ENCODE measurements around the gene HOOK2.
"Not testable (repeated sequence)": the region's sequence is repeated elsewhere in the genome, so short reads cannot be mapped to it uniquely, and the experiment has no call there.

Gene HOOK2, protein sequence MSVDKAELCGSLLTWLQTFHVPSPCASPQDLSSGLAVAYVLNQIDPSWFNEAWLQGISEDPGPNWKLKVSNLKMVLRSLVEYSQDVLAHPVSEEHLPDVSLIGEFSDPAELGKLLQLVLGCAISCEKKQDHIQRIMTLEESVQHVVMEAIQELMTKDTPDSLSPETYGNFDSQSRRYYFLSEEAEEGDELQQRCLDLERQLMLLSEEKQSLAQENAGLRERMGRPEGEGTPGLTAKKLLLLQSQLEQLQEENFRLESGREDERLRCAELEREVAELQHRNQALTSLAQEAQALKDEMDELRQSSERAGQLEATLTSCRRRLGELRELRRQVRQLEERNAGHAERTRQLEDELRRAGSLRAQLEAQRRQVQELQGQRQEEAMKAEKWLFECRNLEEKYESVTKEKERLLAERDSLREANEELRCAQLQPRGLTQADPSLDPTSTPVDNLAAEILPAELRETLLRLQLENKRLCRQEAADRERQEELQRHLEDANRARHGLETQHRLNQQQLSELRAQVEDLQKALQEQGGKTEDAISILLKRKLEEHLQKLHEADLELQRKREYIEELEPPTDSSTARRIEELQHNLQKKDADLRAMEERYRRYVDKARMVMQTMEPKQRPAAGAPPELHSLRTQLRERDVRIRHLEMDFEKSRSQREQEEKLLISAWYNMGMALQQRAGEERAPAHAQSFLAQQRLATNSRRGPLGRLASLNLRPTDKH

DNA sequence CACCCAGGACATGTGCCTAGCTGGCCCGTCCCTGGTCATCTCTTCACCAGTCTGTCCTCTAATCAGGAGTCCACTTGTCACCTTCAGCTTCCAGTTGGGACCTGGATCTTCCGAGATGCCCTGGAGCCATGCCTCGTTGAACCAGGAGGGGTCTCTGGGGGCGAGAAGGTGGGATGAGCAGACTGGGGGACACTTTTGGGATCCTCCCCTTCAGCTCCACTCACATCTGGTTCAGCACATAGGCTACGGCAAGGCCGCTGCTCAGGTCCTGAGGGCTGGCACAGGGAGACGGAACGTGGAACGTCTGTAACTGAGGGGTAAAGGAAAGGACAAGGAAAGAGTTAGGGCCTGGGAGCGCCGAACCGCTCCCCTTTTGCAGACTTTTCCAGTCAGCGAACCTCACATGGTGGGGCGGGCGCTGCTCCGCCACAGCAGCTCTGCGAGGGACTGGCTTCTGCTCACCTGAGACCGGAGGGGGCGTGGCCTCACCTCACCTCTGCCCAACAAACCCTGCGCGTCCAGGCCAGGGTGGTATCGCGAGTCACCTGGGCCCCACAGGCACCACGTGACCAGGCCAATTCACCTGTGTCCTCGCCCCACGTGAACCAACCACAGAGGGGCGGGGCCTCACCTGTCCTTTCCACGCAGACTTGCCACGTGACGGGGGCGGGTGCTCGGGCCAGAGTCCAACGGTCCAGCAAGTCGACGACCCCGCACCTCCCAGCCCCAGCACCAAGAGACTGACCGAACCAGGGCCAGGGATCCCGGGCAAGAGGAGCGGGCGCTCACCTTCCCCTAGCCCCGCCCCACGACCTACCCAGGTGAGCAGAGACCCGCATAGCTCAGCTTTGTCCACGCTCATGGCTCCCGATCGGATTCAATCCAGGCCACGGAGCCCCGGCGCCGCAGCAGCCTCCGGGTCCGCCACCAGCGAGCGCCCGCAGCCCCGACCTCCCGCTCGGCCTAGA is at the start of gene HOOK2:
Gene HOOK2, minus strand, starts transcription at position 965 of the 968 bp plus-strand sequence. Its CDS starts 103 bp downstream, at position 862.
- DNase-seq = no peak

DNA sequence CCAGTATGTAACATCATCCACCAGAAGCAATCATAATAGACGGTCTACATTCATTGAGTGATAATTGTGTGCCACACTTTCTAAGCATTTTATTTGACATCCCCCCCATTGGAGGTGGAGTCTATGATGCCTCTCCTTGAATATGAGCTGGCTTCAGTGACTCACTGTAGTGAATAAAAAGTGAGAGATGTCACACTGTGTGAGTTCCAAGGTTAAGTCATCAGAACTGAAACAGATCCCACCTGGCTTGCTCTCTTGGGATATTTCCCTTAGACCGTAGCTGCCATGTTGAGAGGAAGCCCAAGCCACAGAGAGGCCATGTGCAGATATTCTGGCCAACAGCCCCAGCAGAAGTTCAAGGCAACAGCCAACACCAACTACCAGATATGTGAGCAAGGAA is 46.4 kb upstream of the HOOK2 start:
- no peak for DNase-seq

DNA sequence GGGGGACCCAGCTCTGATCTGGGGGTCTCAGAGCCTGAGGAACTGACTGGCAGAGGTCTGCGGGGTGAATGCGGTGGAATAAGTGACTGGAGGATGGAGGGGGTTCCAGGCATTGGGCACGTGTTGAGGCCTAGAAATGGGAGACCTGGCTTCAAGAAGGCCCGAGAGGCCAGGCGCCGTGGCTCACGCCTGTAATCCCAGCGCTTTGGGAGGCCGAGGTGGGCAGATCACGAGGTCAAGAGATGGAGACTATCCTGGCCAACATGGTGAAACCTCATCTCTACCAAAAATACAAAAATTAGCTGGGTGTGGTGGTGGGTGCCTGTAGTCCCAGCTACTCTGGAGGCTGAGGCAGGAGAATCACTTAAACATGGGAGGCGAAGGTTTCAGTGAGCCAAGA is 42.5 kb upstream of the HOOK2 start:
- DNase-seq = not testable (repeated sequence)

DNA sequence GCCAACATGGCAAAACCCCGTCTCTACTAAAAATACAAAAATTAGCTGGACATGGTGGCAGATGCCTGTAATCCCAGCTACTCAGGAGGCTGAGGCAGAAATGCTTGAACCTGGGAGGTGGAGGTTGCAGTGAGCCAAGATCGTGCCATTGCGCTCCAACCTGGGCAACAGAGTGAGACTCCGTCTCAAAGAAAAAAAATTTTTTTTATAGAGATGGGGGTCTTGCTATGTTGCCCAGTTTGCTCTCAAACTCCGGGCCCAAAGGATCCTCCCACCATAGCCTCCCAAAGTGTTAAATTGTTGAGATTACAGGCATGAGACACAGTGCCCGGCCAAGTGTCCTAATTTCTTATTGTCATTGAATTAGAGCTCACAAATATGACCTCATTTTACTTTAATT is 41.8 kb upstream of the HOOK2 start:
- DNase-seq = not testable (repeated sequence)

DNA sequence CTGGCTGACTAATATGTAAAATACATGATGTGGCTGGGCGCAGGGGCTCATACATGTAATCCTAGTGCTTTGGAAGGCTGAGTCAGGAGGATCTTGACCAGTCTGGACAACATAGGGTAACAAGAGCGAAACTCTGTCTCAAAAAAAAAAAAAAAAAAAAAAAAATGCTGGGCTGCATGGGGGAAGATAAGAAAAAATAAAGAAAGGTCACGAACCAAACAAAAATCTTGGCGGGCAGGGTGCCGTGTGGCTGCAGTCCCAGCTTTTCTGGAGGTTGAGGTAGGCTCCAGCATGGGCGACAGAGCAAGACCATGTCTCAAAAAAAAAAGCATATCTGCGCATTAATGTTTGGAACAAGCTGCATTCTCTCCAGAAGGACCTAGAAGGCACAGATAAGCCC is 39.7 kb upstream of the HOOK2 start:
- no peak for DNase-seq

DNA sequence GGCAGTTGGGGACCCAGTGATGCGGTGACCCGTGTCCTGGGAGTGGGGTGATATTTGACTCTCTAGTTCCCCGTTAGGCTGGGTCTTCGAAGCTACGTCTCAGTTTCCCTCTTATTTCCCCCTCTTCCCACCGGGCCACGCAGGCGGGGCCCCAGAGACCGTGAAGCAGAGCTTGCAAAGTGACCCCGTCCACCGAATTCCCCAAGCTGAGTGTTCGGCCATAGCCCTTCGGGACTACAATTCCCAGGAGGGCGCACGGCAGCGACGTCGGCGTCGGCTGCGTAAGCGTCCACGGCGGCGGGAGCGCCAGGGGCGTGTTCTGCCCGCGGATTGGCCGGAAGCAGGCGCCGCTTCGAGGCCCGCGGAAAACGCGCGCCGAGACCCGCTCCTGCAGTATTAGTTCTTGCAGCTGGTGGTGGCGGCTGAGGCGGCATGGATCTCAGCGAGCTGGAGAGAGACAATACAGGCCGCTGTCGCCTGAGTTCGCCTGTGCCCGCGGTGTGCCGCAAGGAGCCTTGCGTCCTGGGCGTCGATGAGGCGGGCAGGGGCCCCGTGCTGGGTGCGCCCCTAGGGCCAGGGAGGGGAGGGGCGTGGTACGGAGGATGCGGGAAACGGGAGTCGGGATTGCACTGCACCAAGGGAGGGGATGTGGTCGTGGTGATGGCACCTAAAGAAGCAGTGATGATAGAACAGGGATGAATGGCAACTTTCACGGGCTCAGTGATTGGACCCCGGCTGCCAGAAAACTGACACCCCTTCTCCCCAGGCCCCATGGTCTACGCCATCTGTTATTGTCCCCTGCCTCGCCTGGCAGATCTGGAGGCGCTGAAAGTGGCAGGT is 31.1 kb upstream of the HOOK2 start, which contains the start of gene RNASEH2A:
Gene RNASEH2A, plus strand, starts transcription at position 343 of the 840 bp plus-strand sequence. Its CDS starts 90 bp downstream, at position 433.
- no peak for DNase-seq

DNA sequence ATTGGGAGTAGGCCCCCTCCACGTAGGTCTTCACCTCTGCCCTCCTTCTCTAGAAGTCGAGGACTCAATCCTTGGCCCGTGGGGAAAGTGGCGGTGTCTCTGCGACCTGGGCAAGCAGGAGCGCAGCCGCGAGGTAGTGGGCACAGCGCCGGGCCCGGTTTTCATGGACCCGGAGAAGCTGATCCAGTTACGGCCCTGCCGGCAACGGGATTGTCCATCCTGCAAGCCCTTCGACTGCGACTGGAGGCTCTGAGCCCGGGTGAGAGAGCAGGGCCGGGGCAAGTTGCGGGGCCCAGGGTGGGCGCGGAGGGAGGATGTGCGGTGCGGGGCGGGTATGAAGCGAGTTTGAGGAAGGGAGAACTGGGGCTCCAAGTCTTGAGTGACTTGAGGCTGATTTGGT is 28.7 kb upstream of the HOOK2 start:
- no peak for DNase-seq

DNA sequence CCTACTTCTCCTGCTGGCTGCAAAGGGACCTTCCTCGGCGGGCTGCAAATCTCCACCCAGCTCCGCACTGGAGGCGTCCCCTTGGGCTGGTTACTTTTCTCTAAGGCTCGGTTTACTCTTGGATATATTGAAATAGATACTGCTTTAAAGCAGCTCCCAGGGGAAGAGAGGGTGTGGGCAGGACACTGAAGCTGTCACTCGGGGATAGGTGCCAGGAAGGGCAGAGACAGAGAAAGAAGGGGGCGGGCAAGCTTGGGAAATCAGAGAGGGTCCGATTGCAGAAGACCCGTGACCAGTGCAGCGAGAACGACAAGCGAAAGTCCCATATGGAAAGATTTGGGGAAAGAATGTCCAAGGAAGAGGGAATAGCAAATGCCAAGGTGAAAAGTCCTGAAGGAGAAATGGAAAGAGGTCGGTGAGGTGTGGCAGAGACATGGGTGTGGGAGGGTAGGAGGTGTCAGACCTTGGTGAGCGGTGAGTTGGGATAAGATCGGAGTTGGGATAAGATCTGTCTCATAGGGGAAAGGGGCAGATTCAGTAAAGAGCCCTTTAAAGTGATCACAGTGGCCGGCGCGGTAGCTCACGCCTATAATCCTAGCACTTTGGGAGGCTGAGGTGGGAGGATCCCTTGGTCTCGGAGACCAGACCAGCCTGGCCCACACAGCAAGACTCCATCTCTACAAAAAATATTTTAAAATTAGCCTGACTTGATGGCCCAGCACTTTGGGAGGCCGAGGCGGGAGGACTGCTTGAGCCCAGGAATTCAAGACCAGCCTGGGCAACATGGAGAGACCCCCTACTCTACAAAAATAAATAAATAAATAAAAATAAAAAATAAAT is 27.1 kb upstream of the HOOK2 start:
- DNase-seq = no peak

DNA sequence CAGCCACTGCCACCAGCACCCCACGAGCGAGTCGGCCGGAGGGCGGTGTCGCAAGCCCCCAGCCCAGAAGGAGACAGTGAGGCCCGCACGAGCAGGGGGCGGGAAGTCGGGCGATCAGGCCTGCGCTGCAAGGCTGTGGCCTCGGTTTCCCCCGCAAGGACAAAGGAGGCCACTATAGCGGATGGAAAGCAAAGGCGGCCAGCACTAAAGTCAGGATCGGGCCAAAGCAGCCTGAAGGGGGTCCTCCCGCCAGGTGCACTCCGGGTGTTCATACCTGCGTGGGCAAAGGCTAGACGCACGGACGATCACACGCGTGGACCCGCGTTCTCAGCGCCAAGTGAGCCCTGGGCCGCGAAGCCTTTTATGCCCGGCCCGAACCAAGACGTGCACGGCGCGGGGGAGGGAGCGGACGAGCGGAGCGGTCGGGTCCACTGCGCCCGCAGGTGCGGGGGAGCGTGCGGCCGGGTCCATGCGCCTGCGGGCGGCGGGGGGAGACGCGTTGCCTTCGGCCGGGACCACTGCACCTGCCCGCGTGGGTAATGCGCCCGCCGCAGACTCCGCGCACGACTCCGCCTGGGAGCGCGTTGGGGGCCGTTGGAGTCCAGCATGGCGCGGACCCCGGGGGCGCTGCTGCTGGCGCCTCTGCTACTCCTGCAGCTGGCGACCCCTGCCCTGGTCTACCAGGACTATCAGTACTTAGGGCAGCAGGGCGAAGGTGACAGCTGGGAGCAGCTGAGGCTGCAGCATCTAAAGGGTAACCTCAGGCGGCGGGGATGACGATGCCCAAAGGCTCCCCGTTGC is 26.3 kb upstream of the HOOK2 start, which contains the start of the genes PRDX2 and THSD8:
Gene PRDX2, minus strand, starts transcription at position 335 of the 801 bp plus-strand sequence. CDS start 539 bp downstream, outside the sequence.
Gene THSD8, plus strand, starts transcription at position 604 of the 801 bp plus-strand sequence. Its CDS starts 3 bp downstream, at position 607.
- DNase-seq = no peak

DNA sequence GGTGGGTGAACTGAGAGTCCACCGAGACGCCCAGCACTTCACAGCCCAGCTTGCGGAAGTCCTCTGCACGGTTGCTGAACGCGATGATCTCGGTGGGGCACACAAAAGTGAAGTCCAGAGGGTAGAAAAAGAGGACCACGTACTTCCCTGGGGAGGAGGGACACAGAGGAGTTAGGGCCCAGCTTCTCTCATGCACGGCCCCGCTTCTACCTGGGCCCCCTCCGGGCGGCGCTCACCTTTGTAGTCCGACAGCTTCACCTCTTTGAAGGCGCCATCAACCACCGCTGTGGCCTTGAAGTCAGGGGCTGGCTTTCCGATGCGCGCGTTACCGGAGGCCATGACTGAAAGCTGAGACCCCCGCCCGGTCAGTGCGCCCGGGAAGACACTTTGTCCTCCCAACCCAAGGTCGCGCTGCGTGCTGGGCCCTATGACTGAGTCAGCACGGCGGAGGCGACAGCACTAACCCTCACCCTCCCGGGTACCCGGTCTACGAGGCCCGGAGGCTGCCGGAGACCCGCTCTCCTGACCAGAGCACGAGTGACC is 25.6 kb upstream of the HOOK2 start:
- no peak for DNase-seq

DNA sequence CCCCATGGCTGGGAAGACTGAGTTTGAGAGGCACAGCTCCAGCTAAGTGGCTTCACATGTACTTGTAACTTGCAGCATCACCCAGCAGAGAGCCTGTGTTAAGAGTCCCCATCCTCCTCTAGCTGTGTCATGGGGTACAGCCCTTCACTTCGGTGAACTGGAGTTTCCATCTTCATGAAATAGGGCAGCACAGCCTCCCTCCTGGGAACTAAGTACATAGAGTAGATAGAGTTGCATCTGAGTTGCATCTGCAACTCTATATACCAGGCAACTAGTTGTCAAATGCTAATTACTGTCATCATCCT is 25.1 kb upstream of the HOOK2 start:
- no peak for DNase-seq

DNA sequence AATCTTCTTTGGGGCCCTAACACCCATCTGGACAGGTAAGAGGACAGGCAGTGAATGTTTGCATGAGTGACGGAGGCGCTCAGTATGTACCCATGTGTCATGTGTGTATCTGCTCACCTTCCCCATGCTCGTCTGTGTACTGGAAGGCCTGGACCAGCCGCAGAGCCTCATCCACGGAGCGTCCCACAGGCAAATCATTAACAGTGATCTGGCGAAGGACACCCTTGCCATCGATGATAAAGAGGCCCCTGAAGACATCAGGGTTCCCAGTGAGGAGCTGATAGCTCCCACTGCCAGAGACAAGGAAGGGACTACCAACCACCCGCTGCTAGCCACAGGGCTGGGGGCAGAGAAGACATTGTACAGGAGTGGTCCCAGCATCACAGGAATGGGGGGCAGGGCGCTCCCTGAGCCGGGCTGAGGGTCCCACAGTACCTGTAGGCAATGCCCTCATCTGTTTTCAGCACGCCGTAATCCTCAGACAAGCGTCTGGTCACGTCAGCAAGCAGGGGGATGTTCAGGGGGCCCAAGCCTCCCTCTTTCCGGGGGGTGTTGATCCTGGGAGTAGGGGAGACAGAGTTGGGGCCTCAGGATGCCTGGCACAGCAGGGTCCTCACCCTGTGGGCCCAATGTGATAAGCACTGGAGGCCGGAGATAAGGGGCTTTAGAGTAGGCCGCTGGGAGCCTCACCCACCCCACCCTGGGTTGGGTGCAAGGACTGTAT is 24.6 kb upstream of the HOOK2 start:
- no peak for DNase-seq

DNA sequence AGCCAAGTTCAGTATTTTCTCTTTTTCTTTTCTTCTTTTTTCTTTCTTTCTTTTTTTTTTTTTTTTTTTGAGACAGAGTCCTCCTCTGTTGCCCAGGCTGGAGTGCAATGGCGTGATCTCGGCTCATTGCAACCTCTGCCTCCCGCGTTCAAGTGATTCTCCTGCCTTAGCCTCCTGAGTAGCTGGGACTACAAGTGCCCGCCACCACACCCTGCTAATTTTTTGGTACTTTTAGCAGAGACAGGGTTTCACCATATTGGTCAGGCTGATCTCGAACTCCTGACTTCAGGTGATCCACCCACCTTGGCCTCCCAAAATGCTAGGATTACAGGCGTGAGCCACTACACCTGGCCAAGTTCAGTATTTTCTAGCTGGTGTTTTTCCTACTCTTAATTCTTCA is 22.3 kb upstream of the HOOK2 start:
- DNase-seq = not testable (repeated sequence)

DNA sequence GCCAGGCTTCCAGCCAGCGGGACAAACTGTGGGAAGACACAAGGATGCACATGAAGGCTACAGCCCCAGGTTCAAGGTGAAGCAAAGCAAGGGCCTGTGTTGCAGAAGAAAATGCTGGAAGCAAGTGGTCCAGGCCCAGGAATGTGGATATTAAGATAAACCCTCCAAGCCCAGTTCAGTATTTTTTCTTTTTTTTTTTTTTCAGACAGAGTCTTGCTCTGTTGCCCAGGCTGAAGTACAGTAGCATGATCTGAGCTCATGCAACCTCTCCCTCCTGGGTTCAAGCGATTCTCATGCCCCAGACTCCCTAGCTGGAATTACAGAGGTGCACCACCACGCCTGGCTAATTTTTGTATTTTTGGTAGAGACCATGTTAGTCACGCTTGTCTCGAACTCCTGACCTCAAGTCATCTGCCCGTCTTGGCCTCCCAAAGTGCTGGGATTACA is 21.8 kb upstream of the HOOK2 start:
- DNase-seq = no peak

DNA sequence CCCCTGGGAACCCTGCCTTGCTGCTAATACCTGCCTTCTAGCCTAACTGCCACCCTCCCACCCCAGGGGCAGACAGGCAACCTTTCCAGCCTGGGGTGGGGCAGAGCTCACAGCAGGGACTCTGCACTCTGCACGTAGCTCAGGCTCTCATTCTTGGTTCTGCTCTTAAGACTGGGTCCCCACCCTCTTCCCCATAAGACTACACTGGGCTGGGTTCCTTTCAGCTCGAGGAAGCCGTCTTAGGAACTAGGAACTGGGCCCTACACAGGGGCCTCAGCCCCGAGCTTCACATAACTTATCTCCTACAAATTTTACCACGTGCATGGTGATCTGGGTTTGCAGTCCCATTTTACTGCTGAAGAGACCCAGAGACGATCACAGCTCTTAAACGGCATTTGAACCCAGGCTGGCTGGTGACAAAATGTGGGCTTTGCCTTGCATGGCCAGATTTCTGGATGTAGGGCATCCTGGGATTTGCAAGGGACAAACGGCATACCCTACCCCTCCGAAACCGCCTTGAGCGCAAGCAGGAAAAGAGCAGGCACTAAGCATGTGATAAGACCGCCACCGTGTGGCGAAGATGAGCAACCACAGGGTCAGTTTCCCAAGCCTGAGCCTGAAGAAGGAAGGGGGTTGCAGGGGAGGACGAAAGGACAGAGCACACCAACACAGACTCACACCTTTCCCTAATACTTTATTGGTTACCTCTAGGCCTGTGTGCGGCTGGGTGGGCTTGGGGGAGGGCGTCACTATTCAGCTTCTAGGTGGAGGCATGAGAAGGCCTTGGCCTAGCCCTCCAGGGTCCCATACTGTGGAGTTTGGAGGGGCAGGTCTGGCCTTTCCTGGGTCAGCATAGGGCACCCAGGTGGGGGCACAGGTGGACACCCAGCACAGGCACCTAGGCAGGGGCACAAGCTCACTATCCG is 21.1 kb upstream of the HOOK2 start:
- no peak for DNase-seq

DNA sequence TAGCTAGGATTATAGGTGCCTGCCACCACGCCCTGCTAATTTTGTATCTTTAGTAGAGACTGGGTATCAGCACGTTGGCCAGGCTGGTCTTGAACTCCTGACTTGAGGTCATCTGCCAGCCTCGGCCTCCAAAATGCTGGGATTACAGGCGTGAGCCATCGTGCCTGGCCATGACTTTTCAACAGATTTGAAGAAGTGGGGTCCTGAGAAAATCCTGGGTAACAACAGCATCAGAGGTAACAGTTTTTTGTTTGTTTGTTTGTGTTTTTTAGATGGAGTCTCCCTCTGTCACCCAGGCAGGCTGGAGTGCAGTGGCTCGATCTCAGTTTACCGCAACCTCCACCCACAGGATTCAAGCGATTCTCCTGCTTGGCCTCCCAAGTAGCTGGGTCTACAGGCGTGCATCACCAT is 19.6 kb upstream of the HOOK2 start:
- DNase-seq = no peak

DNA sequence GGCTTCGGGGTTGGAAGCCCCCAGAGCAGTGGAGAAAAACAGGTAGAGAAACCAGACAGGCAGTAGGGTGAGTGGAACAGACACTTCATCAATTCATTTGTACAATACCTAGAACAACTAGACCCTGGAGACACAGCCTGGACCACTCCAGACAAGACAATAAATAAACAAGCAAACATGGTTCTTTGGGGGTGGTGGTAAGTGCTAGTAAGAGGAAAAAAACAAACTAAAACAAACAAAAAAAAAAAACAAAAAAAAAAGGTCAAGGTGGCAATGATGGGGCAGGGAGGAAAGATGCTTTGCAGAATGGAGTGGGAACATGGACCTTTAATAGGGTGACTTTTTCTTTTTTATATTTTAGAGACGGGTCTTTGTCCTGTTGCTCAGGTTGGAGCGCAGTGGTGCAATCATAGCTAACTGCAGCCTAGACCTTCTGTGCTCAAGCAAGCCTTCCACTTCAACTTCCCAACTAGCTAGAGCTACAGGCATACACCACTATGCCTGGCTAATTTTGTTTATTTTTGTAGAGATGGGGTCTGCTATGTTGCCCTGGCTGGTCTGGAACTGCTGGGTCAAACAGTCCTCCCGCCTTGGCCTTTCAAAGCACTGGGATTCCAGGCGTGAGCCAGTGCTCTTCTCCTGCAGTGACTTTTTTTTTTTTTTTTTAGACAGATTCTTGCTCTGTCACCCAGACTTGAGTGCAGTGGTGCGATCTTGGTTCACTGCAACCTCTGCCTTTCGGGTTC is 19.0 kb upstream of the HOOK2 start:
- no peak for DNase-seq

All from cortex of kidney (tissue), 1 donor.